HepG2 (cell line): ENCODE results near the gene DGUOK. TPM values are rescaled to one million over a fixed set of nuclear protein-coding genes. Genes with fewer than 3 reads are reported as not detected.
A peak's percentile ranks its signal among the peaks of the same experiment; 100 is the strongest.

Experiments
- BCL6 ChIP-seq: IDR thresholded peaks from 2 replicates; pipeline ENCODE4 v1.6.1; 2016; ENCODE audit warnings: missing genetic modification reagents, missing compliant biosample characterization
- NRL ChIP-seq: sonication (generic); formaldehyde crosslinking; IDR thresholded peaks from 2 replicates; pipeline ENCODE4 v1.5.0; 2020; ENCODE audit warnings: missing genetic modification reagents, mild to moderate bottlenecking, moderate library complexity, borderline replicate concordance
- POLR2A ChIP-seq, 2 experiments: IDR thresholded peaks; 2 replicates each; pipeline ENCODE4 v1.6.1; 2011; ENCODE audit warnings: low read depth in 2 of 2, low read length in 2 of 2, mild to moderate bottlenecking in 1 of 2, moderate library complexity in 1 of 2; ENCODE audit not compliant: insufficient read depth in 1 of 2
- TBX2 ChIP-seq: sonication (generic); formaldehyde crosslinking; IDR thresholded peaks from 2 replicates; pipeline ENCODE4 v1.5.0; 2020; ENCODE audit warnings: missing genetic modification reagents, mild to moderate bottlenecking, borderline replicate concordance
- ZBTB7A ChIP-seq: sonication (generic); formaldehyde crosslinking; IDR thresholded peaks from 2 replicates; pipeline ENCODE4 v1.8.0; 2022; ENCODE audit warnings: mild to moderate bottlenecking, missing genetic modification reagents
- ZNF781 ChIP-seq: sonication (generic); formaldehyde crosslinking; IDR thresholded peaks from 2 replicates; pipeline ENCODE4 v1.5.1; 2020; ENCODE audit warnings: borderline replicate concordance, mild to moderate bottlenecking, missing genetic modification reagents; ENCODE audit errors: not compliant biosample characterization
- ZSCAN25 ChIP-seq: sonication (generic); formaldehyde crosslinking; IDR thresholded peaks from 2 replicates; pipeline ENCODE4 v1.8.0; 2022; ENCODE audit warnings: mild to moderate bottlenecking, missing genetic modification reagents
- polyA plus RNA-seq, 8 experiments: library from polyadenylated mRNA; depleted of rRNA in 3 of 8; stranded (reverse) in 7 of 8; unstranded in 1 of 8; fragments of >200 nt; fragmentation: Illumina TruSeq in 4 of 8; extraction: Trizol in 4 of 8; gene quantifications; 2 replicates each; pipeline versions ENCODE4 v1.2.1 to v1.2.3, GENCODE V29; 2011 to 2016; ENCODE audit warnings: low read depth in 4 of 8, missing spikeins in 1 of 8, mixed read lengths in 1 of 8; ENCODE audit not compliant: insufficient read depth in 1 of 8
- total RNA-seq, 5 experiments: library from RNA; depleted of rRNA; stranded (reverse); fragments of >200 nt; fragmentation: Illumina TruSeq; extraction: Trizol; gene quantifications; 2 replicates each; pipeline ENCODE4 v1.2.3, GENCODE V29; 2016; ENCODE audit warnings: low read depth in 1 of 5
- TF ChIP-seq, protein P1 (sequence below): IDR thresholded peaks from 2 replicates; pipeline ENCODE4 v1.6.1; 2016; ENCODE audit warnings: mild to moderate bottlenecking
- TF ChIP-seq, protein P2 (sequence below): IDR thresholded peaks from 2 replicates; pipeline ENCODE4 v1.6.1; 2016; ENCODE audit warnings: low read depth, borderline replicate concordance
- TF ChIP-seq, protein P3 (sequence below), 2 experiments: sonication (generic) in 1 of 2; formaldehyde crosslinking in 1 of 2; IDR thresholded peaks; 2 replicates each; pipeline versions ENCODE4 v1.6.1 to v1.9.0; 2014 to 2022; ENCODE audit warnings: antibody characterized with exemption in 1 of 2, borderline replicate concordance in 1 of 2, inconsistent platforms in 1 of 2, low read depth in 1 of 2, missing genetic modification reagents in 1 of 2
- TF ChIP-seq, protein P4 (sequence below): sonication (generic); formaldehyde crosslinking; IDR thresholded peaks from 2 replicates; pipeline ENCODE4 v1.4.0; 2020; ENCODE audit warnings: missing genetic modification reagents, borderline replicate concordance
- TF ChIP-seq, protein P5 (sequence below): sonication (generic); formaldehyde crosslinking; conservative IDR thresholded peaks from 2 replicates; pipeline ENCODE4 v1.4.0; 2020; ENCODE audit warnings: missing genetic modification reagents
- TF ChIP-seq, protein P6 (sequence below): sonication (generic); formaldehyde crosslinking; IDR thresholded peaks from 2 replicates; pipeline ENCODE4 v1.4.0; 2020; ENCODE audit warnings: mild to moderate bottlenecking, missing genetic modification reagents

DGUOK gene
- total and polyA plus RNA-seq, 2 of the 13 experiments (the other 11 are each of a cell fraction or from before 2014, with no cell fraction given), result 105 to 137 TPM

DNA sequence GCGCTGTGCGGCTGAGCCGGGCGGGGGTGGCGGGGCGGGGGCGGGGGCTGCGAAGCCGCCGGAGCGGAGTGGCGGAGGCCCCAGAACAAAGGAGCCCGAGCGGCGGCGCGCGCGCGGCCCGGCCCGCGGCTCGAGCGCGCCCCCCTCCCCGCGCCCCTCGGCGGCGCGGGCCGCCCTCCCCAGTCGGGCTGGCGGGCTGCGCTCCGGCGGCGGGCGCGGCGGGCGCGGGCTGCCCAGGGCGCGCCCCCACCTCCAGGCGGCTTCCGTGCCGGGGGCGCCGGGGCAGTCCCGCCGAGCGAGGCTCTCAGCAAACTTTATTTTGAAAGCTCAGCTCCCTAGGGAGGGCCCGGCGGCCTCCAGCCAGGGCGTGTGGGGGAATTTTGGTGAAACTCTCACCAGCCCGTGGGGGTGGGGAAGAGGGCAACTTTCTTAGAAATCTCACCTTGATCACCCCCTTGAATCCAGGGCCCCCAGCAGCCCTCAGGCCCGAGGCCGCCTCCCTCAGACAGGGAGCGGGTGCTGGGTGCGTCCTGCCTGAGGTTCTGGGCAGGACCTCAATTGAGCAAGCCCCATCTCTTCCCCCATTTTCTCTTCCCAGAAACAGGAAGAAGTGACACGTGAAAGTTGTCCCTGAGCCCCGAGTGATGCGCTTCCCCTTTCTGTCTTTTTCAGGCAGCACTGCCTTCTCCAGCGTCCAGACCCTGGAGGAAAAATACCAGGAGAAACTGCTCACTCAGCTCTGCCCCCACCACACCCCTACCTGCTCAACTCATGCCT, 58.8 kb downstream of the DGUOK start (continued):
- 0 out of 2 replicates have a peak, but pooled peaks have one; percentile 27 for TF ChIP-seq NRL (CRISPR knock-in tag)
- TF ChIP-seq TBX2 (CRISPR knock-in tag), result peak; percentile 20; the same call in 1 of the 2 replicates
- peak; percentile 80; the same call in 1 of the 2 replicates for TF ChIP-seq ZSCAN25
- TF ChIP-seq, protein P1, sequence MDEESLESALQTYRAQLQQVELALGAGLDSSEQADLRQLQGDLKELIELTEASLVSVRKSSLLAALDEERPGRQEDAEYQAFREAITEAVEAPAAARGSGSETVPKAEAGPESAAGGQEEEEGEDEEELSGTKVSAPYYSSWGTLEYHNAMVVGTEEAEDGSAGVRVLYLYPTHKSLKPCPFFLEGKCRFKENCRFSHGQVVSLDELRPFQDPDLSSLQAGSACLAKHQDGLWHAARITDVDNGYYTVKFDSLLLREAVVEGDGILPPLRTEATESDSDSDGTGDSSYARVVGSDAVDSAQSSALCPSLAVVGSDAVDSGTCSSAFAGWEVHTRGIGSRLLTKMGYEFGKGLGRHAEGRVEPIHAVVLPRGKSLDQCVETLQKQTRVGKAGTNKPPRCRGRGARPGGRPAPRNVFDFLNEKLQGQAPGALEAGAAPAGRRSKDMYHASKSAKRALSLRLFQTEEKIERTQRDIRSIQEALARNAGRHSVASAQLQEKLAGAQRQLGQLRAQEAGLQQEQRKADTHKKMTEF (CRISPR knock-in tag), result 0 out of 2 replicates have a peak, but pooled peaks have one; percentile 32
- TF ChIP-seq, protein P2, sequence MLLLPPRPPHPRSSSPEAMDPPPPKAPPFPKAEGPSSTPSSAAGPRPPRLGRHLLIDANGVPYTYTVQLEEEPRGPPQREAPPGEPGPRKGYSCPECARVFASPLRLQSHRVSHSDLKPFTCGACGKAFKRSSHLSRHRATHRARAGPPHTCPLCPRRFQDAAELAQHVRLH, result peak; percentile 31; the same call in 1 of the 2 replicates
- TF ChIP-seq, protein P3, sequence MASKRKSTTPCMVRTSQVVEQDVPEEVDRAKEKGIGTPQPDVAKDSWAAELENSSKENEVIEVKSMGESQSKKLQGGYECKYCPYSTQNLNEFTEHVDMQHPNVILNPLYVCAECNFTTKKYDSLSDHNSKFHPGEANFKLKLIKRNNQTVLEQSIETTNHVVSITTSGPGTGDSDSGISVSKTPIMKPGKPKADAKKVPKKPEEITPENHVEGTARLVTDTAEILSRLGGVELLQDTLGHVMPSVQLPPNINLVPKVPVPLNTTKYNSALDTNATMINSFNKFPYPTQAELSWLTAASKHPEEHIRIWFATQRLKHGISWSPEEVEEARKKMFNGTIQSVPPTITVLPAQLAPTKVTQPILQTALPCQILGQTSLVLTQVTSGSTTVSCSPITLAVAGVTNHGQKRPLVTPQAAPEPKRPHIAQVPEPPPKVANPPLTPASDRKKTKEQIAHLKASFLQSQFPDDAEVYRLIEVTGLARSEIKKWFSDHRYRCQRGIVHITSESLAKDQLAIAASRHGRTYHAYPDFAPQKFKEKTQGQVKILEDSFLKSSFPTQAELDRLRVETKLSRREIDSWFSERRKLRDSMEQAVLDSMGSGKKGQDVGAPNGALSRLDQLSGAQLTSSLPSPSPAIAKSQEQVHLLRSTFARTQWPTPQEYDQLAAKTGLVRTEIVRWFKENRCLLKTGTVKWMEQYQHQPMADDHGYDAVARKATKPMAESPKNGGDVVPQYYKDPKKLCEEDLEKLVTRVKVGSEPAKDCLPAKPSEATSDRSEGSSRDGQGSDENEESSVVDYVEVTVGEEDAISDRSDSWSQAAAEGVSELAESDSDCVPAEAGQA (IDR thresholded peaks at IDR 0.05; ENCODE audit: low read depth), result no peak
- TF ChIP-seq, protein P3 (CRISPR knock-in tag; IDR thresholded peaks at IDR 0.05; ENCODE audit: borderline replicate concordance), result no peak
- TF ChIP-seq BCL6 (CRISPR knock-in tag), result no peak
- TF ChIP-seq, protein P4, sequence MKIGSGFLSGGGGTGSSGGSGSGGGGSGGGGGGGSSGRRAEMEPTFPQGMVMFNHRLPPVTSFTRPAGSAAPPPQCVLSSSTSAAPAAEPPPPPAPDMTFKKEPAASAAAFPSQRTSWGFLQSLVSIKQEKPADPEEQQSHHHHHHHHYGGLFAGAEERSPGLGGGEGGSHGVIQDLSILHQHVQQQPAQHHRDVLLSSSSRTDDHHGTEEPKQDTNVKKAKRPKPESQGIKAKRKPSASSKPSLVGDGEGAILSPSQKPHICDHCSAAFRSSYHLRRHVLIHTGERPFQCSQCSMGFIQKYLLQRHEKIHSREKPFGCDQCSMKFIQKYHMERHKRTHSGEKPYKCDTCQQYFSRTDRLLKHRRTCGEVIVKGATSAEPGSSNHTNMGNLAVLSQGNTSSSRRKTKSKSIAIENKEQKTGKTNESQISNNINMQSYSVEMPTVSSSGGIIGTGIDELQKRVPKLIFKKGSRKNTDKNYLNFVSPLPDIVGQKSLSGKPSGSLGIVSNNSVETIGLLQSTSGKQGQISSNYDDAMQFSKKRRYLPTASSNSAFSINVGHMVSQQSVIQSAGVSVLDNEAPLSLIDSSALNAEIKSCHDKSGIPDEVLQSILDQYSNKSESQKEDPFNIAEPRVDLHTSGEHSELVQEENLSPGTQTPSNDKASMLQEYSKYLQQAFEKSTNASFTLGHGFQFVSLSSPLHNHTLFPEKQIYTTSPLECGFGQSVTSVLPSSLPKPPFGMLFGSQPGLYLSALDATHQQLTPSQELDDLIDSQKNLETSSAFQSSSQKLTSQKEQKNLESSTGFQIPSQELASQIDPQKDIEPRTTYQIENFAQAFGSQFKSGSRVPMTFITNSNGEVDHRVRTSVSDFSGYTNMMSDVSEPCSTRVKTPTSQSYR (CRISPR knock-in tag), result peak; percentile 42; the same call in 1 of the 2 replicates
- TF ChIP-seq POLR2A (IDR thresholded peaks at IDR 0.05; ENCODE audit: insufficient read depth in 1 of 2, low read depth in 2 of 2, low read length in 2 of 2), result peak in 1 of 2 experiments; percentile 12; a peak in 1 of 4 replicates
- TF ChIP-seq, protein P5, sequence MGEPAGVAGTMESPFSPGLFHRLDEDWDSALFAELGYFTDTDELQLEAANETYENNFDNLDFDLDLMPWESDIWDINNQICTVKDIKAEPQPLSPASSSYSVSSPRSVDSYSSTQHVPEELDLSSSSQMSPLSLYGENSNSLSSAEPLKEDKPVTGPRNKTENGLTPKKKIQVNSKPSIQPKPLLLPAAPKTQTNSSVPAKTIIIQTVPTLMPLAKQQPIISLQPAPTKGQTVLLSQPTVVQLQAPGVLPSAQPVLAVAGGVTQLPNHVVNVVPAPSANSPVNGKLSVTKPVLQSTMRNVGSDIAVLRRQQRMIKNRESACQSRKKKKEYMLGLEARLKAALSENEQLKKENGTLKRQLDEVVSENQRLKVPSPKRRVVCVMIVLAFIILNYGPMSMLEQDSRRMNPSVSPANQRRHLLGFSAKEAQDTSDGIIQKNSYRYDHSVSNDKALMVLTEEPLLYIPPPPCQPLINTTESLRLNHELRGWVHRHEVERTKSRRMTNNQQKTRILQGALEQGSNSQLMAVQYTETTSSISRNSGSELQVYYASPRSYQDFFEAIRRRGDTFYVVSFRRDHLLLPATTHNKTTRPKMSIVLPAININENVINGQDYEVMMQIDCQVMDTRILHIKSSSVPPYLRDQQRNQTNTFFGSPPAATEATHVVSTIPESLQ (CRISPR knock-in tag), result no peak
- TF ChIP-seq, protein P6, sequence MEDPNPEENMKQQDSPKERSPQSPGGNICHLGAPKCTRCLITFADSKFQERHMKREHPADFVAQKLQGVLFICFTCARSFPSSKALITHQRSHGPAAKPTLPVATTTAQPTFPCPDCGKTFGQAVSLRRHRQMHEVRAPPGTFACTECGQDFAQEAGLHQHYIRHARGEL (CRISPR knock-in tag), result 0 out of 2 replicates have a peak, but pooled peaks have one; percentile 30
- TF ChIP-seq ZNF781 (CRISPR knock-in tag), result peak; percentile 16
- TF ChIP-seq ZBTB7A (CRISPR knock-in tag), result no peak
